Ishikawa (cell line): ENCODE data around the gene RALGPS1.

Source experiments
- EP300 ChIP-seq: IDR thresholded peaks from 2 replicates; pipeline ENCODE4 v1.6.1; 2012; ENCODE audit warnings: borderline replicate concordance
- FOXM1 ChIP-seq: IDR thresholded peaks from 2 replicates; pipeline ENCODE4 v1.6.1; 2012; ENCODE audit warnings: low read depth, borderline replicate concordance
- RAD21 ChIP-seq: IDR thresholded peaks from 2 replicates; pipeline ENCODE4 v1.6.1; 2012; ENCODE audit warnings: low read depth
- TAF1 ChIP-seq: IDR thresholded peaks from 2 replicates; pipeline ENCODE4 v1.6.1; 2012; ENCODE audit warnings: low read depth, mild to moderate bottlenecking
- TEAD4 ChIP-seq: IDR thresholded peaks from 2 replicates; pipeline ENCODE4 v1.6.1; 2012
- ZBTB7A ChIP-seq: IDR thresholded peaks from 2 replicates; pipeline ENCODE4 v1.6.1; 2012; ENCODE audit warnings: low read depth
- TF ChIP-seq, protein P1 (sequence below): IDR thresholded peaks from 2 replicates; pipeline ENCODE4 v1.6.1; 2012; ENCODE audit warnings: low read depth, mild to moderate bottlenecking
- TF ChIP-seq, protein P2 (sequence below): IDR thresholded peaks from 2 replicates; pipeline ENCODE4 v1.6.1; 2012

DNA sequence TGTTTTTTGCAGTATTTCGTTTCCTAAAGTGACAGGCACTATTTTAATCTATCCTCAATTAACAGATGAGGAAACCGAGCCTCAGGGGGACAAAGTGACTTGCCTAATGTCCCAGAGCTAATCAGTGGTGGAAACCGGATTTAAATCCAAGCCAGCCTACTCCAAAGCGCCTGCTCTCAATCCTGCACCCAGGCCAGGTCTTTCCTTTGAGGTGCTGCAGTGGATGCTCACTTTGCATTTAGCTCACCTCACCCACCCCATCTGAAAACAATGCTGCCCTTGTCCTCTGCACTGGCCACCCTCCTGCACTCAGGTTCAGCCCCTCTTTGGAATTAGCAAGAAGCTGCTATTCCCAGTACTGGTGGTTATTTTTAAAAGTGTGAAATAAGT is 191.9 kb downstream of the RALGPS1 start:
- TF ChIP-seq, protein P1, sequence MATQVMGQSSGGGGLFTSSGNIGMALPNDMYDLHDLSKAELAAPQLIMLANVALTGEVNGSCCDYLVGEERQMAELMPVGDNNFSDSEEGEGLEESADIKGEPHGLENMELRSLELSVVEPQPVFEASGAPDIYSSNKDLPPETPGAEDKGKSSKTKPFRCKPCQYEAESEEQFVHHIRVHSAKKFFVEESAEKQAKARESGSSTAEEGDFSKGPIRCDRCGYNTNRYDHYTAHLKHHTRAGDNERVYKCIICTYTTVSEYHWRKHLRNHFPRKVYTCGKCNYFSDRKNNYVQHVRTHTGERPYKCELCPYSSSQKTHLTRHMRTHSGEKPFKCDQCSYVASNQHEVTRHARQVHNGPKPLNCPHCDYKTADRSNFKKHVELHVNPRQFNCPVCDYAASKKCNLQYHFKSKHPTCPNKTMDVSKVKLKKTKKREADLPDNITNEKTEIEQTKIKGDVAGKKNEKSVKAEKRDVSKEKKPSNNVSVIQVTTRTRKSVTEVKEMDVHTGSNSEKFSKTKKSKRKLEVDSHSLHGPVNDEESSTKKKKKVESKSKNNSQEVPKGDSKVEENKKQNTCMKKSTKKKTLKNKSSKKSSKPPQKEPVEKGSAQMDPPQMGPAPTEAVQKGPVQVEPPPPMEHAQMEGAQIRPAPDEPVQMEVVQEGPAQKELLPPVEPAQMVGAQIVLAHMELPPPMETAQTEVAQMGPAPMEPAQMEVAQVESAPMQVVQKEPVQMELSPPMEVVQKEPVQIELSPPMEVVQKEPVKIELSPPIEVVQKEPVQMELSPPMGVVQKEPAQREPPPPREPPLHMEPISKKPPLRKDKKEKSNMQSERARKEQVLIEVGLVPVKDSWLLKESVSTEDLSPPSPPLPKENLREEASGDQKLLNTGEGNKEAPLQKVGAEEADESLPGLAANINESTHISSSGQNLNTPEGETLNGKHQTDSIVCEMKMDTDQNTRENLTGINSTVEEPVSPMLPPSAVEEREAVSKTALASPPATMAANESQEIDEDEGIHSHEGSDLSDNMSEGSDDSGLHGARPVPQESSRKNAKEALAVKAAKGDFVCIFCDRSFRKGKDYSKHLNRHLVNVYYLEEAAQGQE, result no peak
- TF ChIP-seq, protein P2, sequence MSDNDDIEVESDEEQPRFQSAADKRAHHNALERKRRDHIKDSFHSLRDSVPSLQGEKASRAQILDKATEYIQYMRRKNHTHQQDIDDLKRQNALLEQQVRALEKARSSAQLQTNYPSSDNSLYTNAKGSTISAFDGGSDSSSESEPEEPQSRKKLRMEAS, result no peak
- TF ChIP-seq EP300 (no peak), RAD21 (no peak), TAF1 (no peak), ZBTB7A (no peak), FOXM1 (no peak), TEAD4 (no peak)
